HepG2 (cell line): ENCODE data around the gene HS6ST1. TPM values are rescaled to one million over a fixed set of nuclear protein-coding genes. Genes with fewer than 3 reads are reported as not detected.

Experiments
- CENPBD1 ChIP-seq: sonication (generic); formaldehyde crosslinking; IDR thresholded peaks from 2 replicates; pipeline ENCODE4 v1.8.0; 2022; ENCODE audit warnings: missing genetic modification reagents, low read depth, mild to moderate bottlenecking, borderline replicate concordance
- DNMT1 ChIP-seq: sonication (generic); formaldehyde crosslinking; IDR thresholded peaks from 2 replicates; pipeline ENCODE4 v1.5.1; 2020; ENCODE audit warnings: mild to moderate bottlenecking, missing genetic modification reagents
- GTF2F1 ChIP-seq: fragments of 150-350 bp; IDR thresholded peaks from 2 replicates; pipeline ENCODE4 v1.6.1; 2014; ENCODE audit warnings: low read length
- HDAC1 ChIP-seq: sonication (generic); formaldehyde crosslinking; IDR thresholded peaks from 2 replicates; pipeline ENCODE4 v1.5.1; 2020; ENCODE audit warnings: mild to moderate bottlenecking, missing genetic modification reagents
- HNRNPLL ChIP-seq: fragments of 200-400 bp; formaldehyde crosslinking; IDR thresholded peaks from 2 replicates; pipeline ENCODE4 v1.6.1; 2017; ENCODE audit warnings: mild to moderate bottlenecking, low read depth, low read length; ENCODE audit not compliant: poor library complexity, severe bottlenecking
- IRF9 ChIP-seq: sonication (generic); formaldehyde crosslinking; IDR thresholded peaks from 2 replicates; pipeline ENCODE4 v1.8.0; 2022; ENCODE audit warnings: missing genetic modification reagents, mild to moderate bottlenecking, borderline replicate concordance
- MXD1 ChIP-seq: sonication (generic); formaldehyde crosslinking; IDR thresholded peaks from 2 replicates; pipeline ENCODE4 v1.4.0; 2020; ENCODE audit warnings: mild to moderate bottlenecking, missing genetic modification reagents
- NCOA2 ChIP-seq: sonication (generic); formaldehyde crosslinking; IDR thresholded peaks from 2 replicates; pipeline ENCODE4 v1.8.0; 2022; ENCODE audit warnings: inconsistent platforms
- PAF1 ChIP-seq: IDR thresholded peaks from 2 replicates; pipeline ENCODE4 v1.6.1; 2016; ENCODE audit warnings: missing genetic modification reagents, missing compliant biosample characterization
- PAX8 ChIP-seq: sonication (generic); formaldehyde crosslinking; IDR thresholded peaks from 2 replicates; pipeline ENCODE4 v1.8.0; 2022; ENCODE audit warnings: mild to moderate bottlenecking, missing genetic modification reagents, borderline replicate concordance
- PHF5A ChIP-seq: IDR thresholded peaks from one replicate; pipeline ENCODE4 v1.6.1; 2018; ENCODE audit warnings: low read depth, missing genetic modification reagents; ENCODE audit not compliant: unreplicated experiment
- PITX1 ChIP-seq: sonication (generic); formaldehyde crosslinking; IDR thresholded peaks from 2 replicates; pipeline ENCODE4 v1.5.1; 2020; ENCODE audit warnings: mild to moderate bottlenecking, missing genetic modification reagents
- POLR2AphosphoS5 ChIP-seq: IDR thresholded peaks from 2 replicates; pipeline ENCODE4 v1.6.1; 2012; ENCODE audit warnings: low read depth, low read length
- POLR2G ChIP-seq: fragments of 200-400 bp; formaldehyde crosslinking; IDR thresholded peaks from 2 replicates; pipeline ENCODE4 v1.6.1; 2018; ENCODE audit warnings: mild to moderate bottlenecking, low read depth, low read length, moderate library complexity
- RFXAP ChIP-seq: sonication (generic); formaldehyde crosslinking; IDR thresholded peaks from 2 replicates; pipeline ENCODE4 v1.4.0; 2020; ENCODE audit warnings: missing genetic modification reagents, borderline replicate concordance
- RNF2 ChIP-seq: fragments of 450-650 bp; conservative IDR thresholded peaks from 2 replicates; pipeline ENCODE4 v1.6.1; 2016; ENCODE audit warnings: low read depth
- SOX6 ChIP-seq, 2 experiments: fragments of 450-650 bp in 1 of 2; sonication (generic) in 1 of 2; formaldehyde crosslinking in 1 of 2; IDR thresholded peaks; 2 replicates each; pipeline versions ENCODE4 v1.4.0 to v1.6.1; 2017 to 2020; ENCODE audit warnings: antibody characterized with exemption in 1 of 2, mild to moderate bottlenecking in 1 of 2, missing genetic modification reagents in 1 of 2
- SRSF9 ChIP-seq: fragments of 200-400 bp; formaldehyde crosslinking; IDR thresholded peaks from 2 replicates; pipeline ENCODE4 v1.6.1; 2018; ENCODE audit warnings: borderline replicate concordance, mild to moderate bottlenecking, low read depth, low read length; ENCODE audit not compliant: insufficient read depth, poor library complexity, severe bottlenecking
- STAT5B ChIP-seq: sonication (generic); formaldehyde crosslinking; IDR thresholded peaks from 2 replicates; pipeline ENCODE4 v1.4.0; 2020; ENCODE audit warnings: missing genetic modification reagents
- TBX3 ChIP-seq: fragments of 450-650 bp; IDR thresholded peaks from 2 replicates; pipeline ENCODE4 v1.6.1; 2017; ENCODE audit warnings: antibody characterized with exemption, mild to moderate bottlenecking, inconsistent platforms, borderline replicate concordance
- ZNF292 ChIP-seq: sonication (generic); formaldehyde crosslinking; IDR thresholded peaks from 2 replicates; pipeline ENCODE4 v1.8.1; 2022; ENCODE audit warnings: mild to moderate bottlenecking, low read depth, missing genetic modification reagents, borderline replicate concordance
- ZNF337 ChIP-seq: sonication (generic); formaldehyde crosslinking; IDR thresholded peaks from 2 replicates; pipeline ENCODE4 v1.5.1; 2020; ENCODE audit warnings: missing genetic modification reagents, low read depth, mild to moderate bottlenecking, borderline replicate concordance
- ZNF383 ChIP-seq: sonication (generic); formaldehyde crosslinking; IDR thresholded peaks from 2 replicates; pipeline ENCODE4 v1.4.0; 2020; ENCODE audit warnings: missing genetic modification reagents, mild to moderate bottlenecking, borderline replicate concordance
- ZNF550 ChIP-seq: sonication (generic); formaldehyde crosslinking; IDR thresholded peaks from 2 replicates; pipeline ENCODE4 v1.4.0; 2020; ENCODE audit warnings: mild to moderate bottlenecking, missing genetic modification reagents, borderline replicate concordance
- ZNF589 ChIP-seq: sonication (generic); formaldehyde crosslinking; conservative IDR thresholded peaks from 2 replicates; pipeline ENCODE4 v1.8.0; 2022; ENCODE audit warnings: mild to moderate bottlenecking, moderate library complexity, missing genetic modification reagents
- ZNF644 ChIP-seq: IDR thresholded peaks from 2 replicates; pipeline ENCODE4 v1.6.1; 2016; ENCODE audit warnings: low read depth
- ZNF800 ChIP-seq: sonication (generic); formaldehyde crosslinking; IDR thresholded peaks from 2 replicates; pipeline ENCODE4 v1.4.0; 2020; ENCODE audit warnings: missing genetic modification reagents
- polyA plus RNA-seq, 8 experiments: library from polyadenylated mRNA; depleted of rRNA in 3 of 8; stranded (reverse) in 7 of 8; unstranded in 1 of 8; fragments of >200 nt; fragmentation: Illumina TruSeq in 4 of 8; extraction: Trizol in 4 of 8; gene quantifications; 2 replicates each; pipeline versions ENCODE4 v1.2.1 to v1.2.3, GENCODE V29; 2011 to 2016; ENCODE audit warnings: low read depth in 4 of 8, missing spikeins in 1 of 8, mixed read lengths in 1 of 8; ENCODE audit not compliant: insufficient read depth in 1 of 8
- total RNA-seq, 5 experiments: library from RNA; depleted of rRNA; stranded (reverse); fragments of >200 nt; fragmentation: Illumina TruSeq; extraction: Trizol; gene quantifications; 2 replicates each; pipeline ENCODE4 v1.2.3, GENCODE V29; 2016; ENCODE audit warnings: low read depth in 1 of 5

Gene HS6ST1
- total and polyA plus RNA-seq, 2 of the 13 experiments (the other 11 are each of a cell fraction or from before 2014, with no cell fraction given) = 34.5 to 84.6 TPM

GRCh38 chr2:128322715-128323554 lies 4.3 kb upstream of the HS6ST1 start (continued):
- TF ChIP-seq ZNF800 (CRISPR knock-in tag) (no peak), HDAC1 (CRISPR knock-in tag) (no peak; the same call in 1 of the 2 replicates), PITX1 (CRISPR knock-in tag) (peak; percentile 29; the same call in 1 of the 2 replicates), NCOA2 (CRISPR knock-in tag) (no peak), DNMT1 (no peak), ZNF644 (no peak), SOX6 (IDR thresholded peaks at IDR 0.05) (no peak), SOX6 (CRISPR knock-in tag; IDR thresholded peaks at IDR 0.05) (no peak), ZNF292 (CRISPR knock-in tag) (no peak), PAF1 (CRISPR knock-in tag) (no peak), GTF2F1 (no peak), RNF2 (no peak), RFXAP (CRISPR knock-in tag) (no peak), HNRNPLL (peak; percentile 22), POLR2G (peak; percentile 43; the same call in 1 of the 2 replicates), ZNF550 (no peak), PAX8 (no peak), CENPBD1 (CRISPR knock-in tag) (no peak), STAT5B (CRISPR knock-in tag) (no peak), TBX3 (no peak), ZNF337 (CRISPR knock-in tag) (no peak), MXD1 (CRISPR knock-in tag) (0 out of 2 replicates have a peak, but pooled peaks have one; percentile 4), POLR2AphosphoS5 (no peak), IRF9 (CRISPR knock-in tag) (no peak), ZNF589 (CRISPR knock-in tag) (no peak), PHF5A (CRISPR knock-in tag) (no peak), ZNF383 (CRISPR knock-in tag) (no peak), SRSF9 (no peak)
